ENCODE measurements around the gene CDC25A.
"Not testable (repeated sequence)": the region's sequence is repeated elsewhere in the genome, so short reads cannot be mapped to it uniquely, and the experiment has no call there.

GRCh38 chr3:48210534-48210933 is 22.3 kb upstream of the CDC25A start:
- not testable (repeated sequence) for TF ChIP-seq CTCF, POLR2A, POLR2AphosphoS5 (IDR thresholded peaks at IDR 0.05)
